A673 (cell line): ENCODE measurements around the gene SLC25A39. TPM values are rescaled to one million over a fixed set of nuclear protein-coding genes. Genes with fewer than 3 reads are reported as not detected.

Experiments
- BruUV-seq: library from RNA; stranded (reverse); fragments of 400-500 nt; replicated peaks from 2 replicates; lab custom pipeline; 2021; lab: Mats Ljungman, UMichigan
- CTCF ChIA-PET: fragments of 300-600 bp; sonication (Branson Sonifier 250); formaldehyde crosslinking; loops from one replicate; lab custom pipeline; 2022; ENCODE audit warnings: antibody characterized with exemption; lab: Charles Lee
- POLR2A ChIA-PET: fragments of 300-600 bp; sonication (Branson Sonifier 250); formaldehyde crosslinking; loops from one replicate; lab custom pipeline; 2022; ENCODE audit warnings: antibody characterized with exemption; ENCODE audit not compliant: low non-redundant PET; lab: Charles Lee
- DNase-seq: peaks from one replicate; pipeline ENCODE4 v3.0.0-alpha.2; 2015; ENCODE audit warnings: low spot score
- H3K27ac ChIP-seq: fragments of 200-600 bp; sonication (generic); 2 replicates; pipeline ENCODE4 v1.5.1; 2016; ENCODE audit warnings: mixed run types, low read depth, mild to moderate bottlenecking, mixed read lengths, antibody characterized with exemption, low read length; ENCODE audit not compliant: poor library complexity, severe bottlenecking
- H3K27me3 ChIP-seq: fragments of 200-600 bp; sonication (generic); replicated peaks from 2 replicates; pipeline ENCODE4 v1.6.1; 2017; ENCODE audit warnings: mixed run types, low read depth, mild to moderate bottlenecking, mixed read lengths, antibody characterized with exemption, low read length; ENCODE audit not compliant: insufficient read depth, poor library complexity
- H3K36me3 ChIP-seq: fragments of 200-600 bp; sonication (generic); 2 replicates; pipeline ENCODE4 v1.6.1; 2016; ENCODE audit warnings: mixed run types, mild to moderate bottlenecking, mixed read lengths, antibody characterized with exemption, low read length; ENCODE audit not compliant: insufficient read depth, poor library complexity, severe bottlenecking
- H3K4me1 ChIP-seq: fragments of 200-600 bp; sonication (generic); 2 replicates; pipeline ENCODE4 v1.6.1; 2017; ENCODE audit warnings: mixed run types, mild to moderate bottlenecking, mixed read lengths, antibody characterized with exemption, low read length; ENCODE audit not compliant: insufficient read depth, poor library complexity, severe bottlenecking
- H3K4me3 ChIP-seq: fragments of 200-600 bp; sonication (generic); 2 replicates; pipeline ENCODE4 v1.5.1; 2016; ENCODE audit warnings: low read depth, mixed run types, mild to moderate bottlenecking, mixed read lengths, low read length; ENCODE audit not compliant: poor library complexity, severe bottlenecking
- H3K9me3 ChIP-seq: fragments of 200-600 bp; sonication (generic); 2 replicates; pipeline ENCODE4 v1.6.1; 2016; ENCODE audit warnings: mixed run types, low read depth, mild to moderate bottlenecking, mixed read lengths, antibody characterized with exemption, low read length; ENCODE audit not compliant: poor library complexity, severe bottlenecking
- EZH2 ChIP-seq: fragments of 200-600 bp; sonication (generic); IDR thresholded peaks from 2 replicates; pipeline ENCODE4 v1.6.1; 2017; ENCODE audit warnings: borderline replicate concordance, low read depth, mild to moderate bottlenecking, mixed read lengths, antibody characterized with exemption, low read length; ENCODE audit not compliant: poor library complexity, severe bottlenecking
- intact Hi-C: fragments of 100-400 bp; cut with micrococcal nuclease; formaldehyde crosslinking; loops from one replicate; pipeline ENCODE4 v1.10.0; 2022; ENCODE audit not compliant: unreplicated experiment
- total RNA-seq: library from RNA; stranded (reverse); gene quantifications from 2 replicates; pipeline ENCODE4 v1.2.3, GENCODE V29; 2021
- TF ChIP-seq, protein P1 (sequence below): fragments of 300-800, 200-600 bp; sonication (generic); conservative IDR thresholded peaks from 2 replicates; pipeline ENCODE4 v1.5.1; 2017; ENCODE audit warnings: low read depth, mild to moderate bottlenecking, antibody characterized with exemption, low read length, moderate library complexity, mixed read lengths

Gene SLC25A39
- total RNA-seq, 1 experiment from 2014 or later: 75.5 TPM

- ChIA-PET POLR2A (no interaction called here), CTCF (no interaction called here)
- no peaks in the 10 kb centered on the region for H3K9me3 ChIP-seq
- intact Hi-C loops: no loop called here
- TF ChIP-seq, protein P1, sequence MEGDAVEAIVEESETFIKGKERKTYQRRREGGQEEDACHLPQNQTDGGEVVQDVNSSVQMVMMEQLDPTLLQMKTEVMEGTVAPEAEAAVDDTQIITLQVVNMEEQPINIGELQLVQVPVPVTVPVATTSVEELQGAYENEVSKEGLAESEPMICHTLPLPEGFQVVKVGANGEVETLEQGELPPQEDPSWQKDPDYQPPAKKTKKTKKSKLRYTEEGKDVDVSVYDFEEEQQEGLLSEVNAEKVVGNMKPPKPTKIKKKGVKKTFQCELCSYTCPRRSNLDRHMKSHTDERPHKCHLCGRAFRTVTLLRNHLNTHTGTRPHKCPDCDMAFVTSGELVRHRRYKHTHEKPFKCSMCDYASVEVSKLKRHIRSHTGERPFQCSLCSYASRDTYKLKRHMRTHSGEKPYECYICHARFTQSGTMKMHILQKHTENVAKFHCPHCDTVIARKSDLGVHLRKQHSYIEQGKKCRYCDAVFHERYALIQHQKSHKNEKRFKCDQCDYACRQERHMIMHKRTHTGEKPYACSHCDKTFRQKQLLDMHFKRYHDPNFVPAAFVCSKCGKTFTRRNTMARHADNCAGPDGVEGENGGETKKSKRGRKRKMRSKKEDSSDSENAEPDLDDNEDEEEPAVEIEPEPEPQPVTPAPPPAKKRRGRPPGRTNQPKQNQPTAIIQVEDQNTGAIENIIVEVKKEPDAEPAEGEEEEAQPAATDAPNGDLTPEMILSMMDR: no peak
- TF ChIP-seq EZH2: no peak
- no peak for DNase-seq
- H3K36me3 ChIP-seq: no peaks in the 10 kb centered on the region
- no TSS peak for BruUV-seq
- no peaks in the 10 kb centered on the region for H3K27me3 ChIP-seq
- no peak overlapping the region for H3K27ac ChIP-seq
- no peaks in the 10 kb centered on the region for H3K4me1 ChIP-seq
- H3K4me3 ChIP-seq: no peak overlapping the region
Measured at GRCh38 chr17:44279666-44280391, 44.8 kb downstream of the SLC25A39 start.

DNA sequence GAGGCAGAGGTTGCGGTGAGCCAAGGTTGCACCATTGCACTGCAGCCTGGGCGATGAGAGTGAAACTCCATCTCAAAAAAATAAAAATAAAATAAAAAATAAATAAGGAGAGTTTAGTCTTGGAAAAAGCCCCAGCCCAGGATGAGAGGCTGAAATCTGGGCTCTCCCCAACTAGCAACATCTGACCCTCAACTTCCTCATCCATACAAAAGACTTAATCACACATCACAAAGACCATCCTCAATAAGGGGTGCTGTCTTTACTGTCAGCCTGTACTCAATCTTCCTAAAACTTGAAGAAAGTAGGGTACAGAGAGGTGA, 45.3 kb downstream of the SLC25A39 start:
- H3K4me3 ChIP-seq: no peak overlapping the region
- H3K36me3 ChIP-seq: no peaks in the 10 kb centered on the region
- H3K27me3 ChIP-seq: no peaks in the 10 kb centered on the region
- intact Hi-C loops: no loop called here
- CTCF ChIA-PET: no interaction called here
- no peak overlapping the region for H3K27ac ChIP-seq
- no peak for DNase-seq
- POLR2A ChIA-PET: no interaction called here
- no TSS peak for BruUV-seq
- TF ChIP-seq, protein P1: no peak
- no peak for TF ChIP-seq EZH2
- no peaks in the 10 kb centered on the region for H3K9me3 ChIP-seq
- H3K4me1 ChIP-seq: no peaks in the 10 kb centered on the region

- no peak for DNase-seq
- CTCF ChIA-PET: no interaction called here
Measured at GRCh38 chr17:44277976-44278375, 46.6 kb downstream of the SLC25A39 start.

More at GRCh38 chr17:44277976-44278375, 46.6 kb downstream of the SLC25A39 start:
- Histone ChIP-seq H3K36me3 (no peaks in the 10 kb centered on the region), H3K4me1 (no peaks in the 10 kb centered on the region), H3K27ac (no peak overlapping the region), H3K9me3 (no peaks in the 10 kb centered on the region), H3K4me3 (no peak overlapping the region), H3K27me3 (no peaks in the 10 kb centered on the region)
- POLR2A ChIA-PET: no interaction called here
- TF ChIP-seq EZH2: no peak
- TF ChIP-seq, protein P1: no peak
- no TSS peak for BruUV-seq
- intact Hi-C loops: no loop called here
